SKM-1 (cell line): Measurements from ENCODE around the gene UGCG.
"Not testable (repeated sequence)": the region's sequence is repeated elsewhere in the genome, so short reads cannot be mapped to it uniquely, and the experiment has no call there.

ENCODE experiments used
- DNase-seq: peaks from one replicate; lab custom pipeline; 2025; ENCODE audit not compliant: unreplicated experiment; lab: John Stamatoyannopoulos, UW

UGCG gene

DNA sequence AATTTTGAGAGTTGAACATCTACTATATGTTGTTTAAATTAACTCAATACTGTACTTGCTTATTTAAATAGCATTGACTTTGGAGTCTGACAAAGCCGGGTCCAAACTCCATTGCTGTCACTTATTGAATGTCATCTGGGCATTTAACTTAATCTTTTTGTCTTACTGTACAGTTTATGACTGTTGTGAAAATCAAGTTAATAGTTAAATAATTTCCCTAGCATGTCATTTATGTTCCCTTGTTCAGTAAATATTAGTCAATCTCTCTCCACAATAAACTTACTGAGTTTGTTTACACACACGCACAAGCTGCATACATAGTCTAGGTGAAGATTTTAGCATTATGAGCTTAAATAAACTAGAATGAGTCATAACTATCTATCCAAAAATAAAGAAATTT, 6.3 kb upstream of the UGCG start:
- DNase-seq, result no peak

DNA sequence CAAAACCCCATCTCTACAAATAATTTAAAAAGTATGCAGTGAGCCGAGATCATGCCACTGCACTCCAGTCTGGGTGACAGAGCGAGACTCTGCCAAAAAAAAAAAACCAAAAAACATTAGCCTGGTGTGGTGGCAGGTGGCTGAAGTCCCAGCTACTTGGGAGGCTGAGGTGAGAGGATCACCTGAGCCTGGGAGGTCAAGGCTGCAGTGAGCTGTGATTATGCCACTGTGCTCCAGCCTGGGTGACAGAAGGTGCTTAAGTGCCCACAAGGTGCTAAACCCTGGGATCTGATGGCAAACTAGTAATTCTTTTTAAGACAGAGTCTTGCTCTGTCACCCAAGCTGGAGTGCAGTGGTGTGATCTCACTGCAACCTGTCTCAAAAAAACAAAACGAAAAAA, 5.7 kb upstream of the UGCG start:
- DNase-seq, result not testable (repeated sequence)

DNA sequence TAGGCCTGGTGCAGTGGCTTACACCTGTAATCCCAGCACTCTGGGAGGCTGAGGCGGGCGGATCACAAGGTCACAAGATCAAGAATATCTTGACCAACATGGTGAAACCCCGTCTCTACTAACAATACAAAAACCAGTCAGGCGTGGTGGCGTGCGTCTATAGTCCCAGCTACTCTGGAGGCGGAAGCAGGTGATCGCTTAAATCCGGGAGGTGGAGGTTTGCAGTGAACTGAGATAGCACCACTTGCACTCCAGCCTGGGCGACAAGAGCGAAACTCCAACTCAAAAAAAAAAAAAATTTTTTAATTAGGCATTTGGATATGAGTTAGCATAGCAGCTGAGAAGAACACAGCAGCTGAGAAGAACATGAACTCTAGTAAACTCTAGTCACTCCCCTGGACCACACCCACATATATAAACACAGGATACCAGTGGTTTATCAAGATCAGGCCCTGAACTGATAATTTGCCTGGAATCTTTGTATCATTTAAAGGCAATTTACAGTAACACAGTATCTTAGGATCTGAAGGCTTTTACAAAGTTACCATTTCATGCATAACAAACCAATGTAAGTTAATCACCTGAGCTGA, 4.6 kb upstream of the UGCG start:
- DNase-seq, result no peak

DNA sequence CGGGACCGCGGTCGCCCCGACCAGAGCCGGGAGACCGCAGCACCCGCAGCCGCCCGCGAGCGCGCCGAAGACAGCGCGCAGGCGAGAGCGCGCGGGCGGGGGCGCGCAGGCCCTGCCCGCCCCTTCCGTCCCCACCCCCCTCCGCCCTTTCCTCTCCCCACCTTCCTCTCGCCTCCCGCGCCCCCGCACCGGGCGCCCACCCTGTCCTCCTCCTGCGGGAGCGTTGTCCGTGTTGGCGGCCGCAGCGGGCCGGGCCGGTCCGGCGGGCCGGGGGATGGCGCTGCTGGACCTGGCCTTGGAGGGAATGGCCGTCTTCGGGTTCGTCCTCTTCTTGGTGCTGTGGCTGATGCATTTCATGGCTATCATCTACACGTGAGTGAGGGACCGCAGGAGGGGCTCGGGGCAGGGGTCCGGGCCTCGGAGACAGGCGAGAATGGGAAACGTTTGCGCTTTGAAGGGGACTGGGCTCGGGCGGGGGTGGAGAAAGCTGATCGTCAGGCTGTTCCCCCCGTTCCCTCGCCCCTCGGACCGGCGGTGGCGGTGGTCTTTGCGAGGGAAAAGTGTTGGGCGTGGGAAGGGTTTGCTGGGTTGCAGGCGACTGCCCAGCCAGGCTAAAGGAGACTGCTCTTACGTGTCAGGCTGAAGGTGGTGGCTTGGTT, 457 bp downstream of the UGCG start:
- DNase-seq, result no peak

DNA sequence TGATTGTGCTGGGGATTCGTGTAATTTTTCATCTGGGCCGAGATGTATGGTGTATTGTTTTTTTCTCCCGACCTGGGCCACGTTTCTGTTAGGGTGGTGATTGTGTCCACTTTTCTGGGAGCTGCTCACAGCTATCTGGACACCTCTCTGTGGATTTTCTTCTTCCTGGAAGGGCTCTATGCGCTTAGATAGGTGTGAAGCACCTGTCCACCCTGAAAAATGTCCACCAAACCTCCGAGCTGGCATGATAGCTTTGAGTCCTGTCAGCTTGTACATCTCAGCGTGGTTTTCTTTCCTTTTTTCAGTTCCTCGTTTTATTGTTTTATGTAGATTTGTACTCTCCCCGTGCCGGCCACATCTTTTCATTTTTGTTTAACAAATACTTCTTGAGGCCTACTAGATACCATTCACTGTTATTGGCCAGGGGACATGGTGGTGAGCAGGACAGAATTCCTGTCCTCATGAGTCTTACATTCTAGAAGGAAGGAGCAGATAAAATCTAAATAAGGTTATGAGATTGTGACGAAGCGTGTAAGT, 1.1 kb downstream of the UGCG start:
- no peak for DNase-seq

DNA sequence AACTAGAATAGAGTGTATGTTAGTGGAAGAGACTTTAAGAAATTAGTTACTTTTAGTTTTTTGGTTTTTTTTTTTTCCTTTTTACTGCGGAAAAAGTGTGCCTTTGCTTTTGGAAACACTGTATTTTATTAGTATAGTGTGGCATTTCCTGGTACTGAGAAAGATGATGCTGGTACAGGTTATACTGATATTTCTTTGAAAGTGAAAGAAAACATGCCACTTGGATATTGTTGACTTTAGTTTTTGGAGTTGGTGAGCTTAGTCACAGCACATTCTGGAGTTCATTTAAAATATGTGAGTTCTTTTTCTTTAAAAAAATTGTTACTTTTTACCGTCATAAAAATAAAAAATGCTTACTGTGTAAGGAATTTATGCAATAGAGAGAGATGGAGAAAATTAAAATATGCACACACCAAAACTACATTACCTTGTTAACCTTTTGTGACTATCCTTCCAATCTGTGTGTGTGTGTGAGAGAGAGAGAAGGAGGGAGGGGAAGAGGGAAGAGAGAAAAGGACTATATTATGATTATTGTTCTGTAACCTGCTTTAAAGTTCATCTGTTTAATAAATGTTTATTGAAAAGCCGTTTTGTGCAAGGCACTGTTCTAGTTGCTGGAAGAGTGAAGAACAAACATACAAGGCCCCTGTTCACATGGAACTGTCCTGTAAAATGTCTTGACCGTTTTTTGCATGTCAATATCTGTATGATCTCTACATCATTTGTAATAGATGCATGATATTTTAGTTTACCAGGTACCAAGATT, 1.9 kb downstream of the UGCG start:
- DNase-seq, result no peak

DNA sequence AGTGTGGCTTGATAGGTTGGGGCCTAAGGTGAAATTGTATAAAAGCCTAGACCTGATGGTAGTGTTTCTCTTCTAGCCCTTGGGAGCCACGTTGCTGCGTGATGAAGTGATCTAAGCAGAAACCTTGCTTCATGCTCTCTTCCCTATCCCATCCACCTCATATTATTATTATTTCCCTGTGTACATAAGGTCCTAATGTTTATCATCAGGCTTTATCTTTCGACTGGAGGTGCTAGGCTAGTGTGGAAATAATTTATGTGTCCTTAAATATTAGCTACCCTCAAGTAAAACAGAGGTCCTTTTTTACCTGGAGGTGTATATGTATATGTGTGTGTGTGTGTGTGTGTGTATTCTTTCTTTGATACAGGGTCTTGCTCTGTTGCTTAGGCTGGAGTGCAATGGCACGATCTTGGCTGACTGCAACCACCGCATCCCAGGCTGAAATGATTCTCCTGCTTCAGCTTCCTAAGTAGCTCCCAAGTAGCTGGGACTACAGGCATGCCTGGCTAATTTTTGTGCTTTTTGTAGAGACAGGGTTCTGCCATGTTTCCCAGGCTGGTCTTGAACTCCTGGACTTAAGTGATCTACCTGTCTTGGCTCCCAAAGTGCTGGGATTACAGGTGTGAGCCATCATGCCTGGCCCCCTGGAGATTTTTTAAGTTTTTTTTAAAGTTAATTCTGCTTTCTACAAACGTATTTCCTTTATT, 3.7 kb downstream of the UGCG start:
- DNase-seq, result no peak

DNA sequence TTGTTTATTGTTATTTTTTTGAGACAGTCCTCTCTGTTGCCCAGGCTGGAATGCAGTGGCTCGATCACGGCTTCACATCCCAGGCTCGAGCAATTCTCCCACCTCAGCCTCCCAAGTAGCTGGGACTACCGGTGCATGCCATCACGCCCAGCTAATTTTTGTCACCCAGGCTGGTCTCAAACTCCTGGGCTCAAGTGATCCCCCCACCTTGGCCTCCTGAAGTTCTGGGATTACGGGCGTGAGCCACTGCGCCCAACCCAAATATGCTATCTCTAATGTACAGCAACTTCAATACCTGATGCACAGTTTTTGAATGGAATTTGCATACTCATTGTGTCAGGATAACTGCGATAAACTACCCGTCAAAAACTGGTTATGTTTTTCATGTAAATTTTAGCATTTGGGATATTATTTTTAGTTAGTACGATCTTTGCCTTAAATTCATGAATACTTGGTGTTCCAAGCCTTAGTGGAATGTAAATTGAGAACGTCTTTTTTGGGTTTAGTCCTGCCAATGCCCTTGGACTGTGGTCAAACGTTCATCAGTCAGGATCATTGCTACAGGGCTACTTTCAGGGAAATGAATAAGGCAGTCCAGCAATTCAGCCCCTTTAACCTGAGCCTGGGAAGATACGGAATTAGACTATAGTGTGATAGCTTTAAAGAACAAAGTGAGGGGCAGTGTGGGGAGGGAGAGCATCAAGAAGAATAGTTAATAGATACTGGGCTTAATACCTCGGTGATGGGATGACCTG, 4.4 kb downstream of the UGCG start:
- no peak for DNase-seq

DNA sequence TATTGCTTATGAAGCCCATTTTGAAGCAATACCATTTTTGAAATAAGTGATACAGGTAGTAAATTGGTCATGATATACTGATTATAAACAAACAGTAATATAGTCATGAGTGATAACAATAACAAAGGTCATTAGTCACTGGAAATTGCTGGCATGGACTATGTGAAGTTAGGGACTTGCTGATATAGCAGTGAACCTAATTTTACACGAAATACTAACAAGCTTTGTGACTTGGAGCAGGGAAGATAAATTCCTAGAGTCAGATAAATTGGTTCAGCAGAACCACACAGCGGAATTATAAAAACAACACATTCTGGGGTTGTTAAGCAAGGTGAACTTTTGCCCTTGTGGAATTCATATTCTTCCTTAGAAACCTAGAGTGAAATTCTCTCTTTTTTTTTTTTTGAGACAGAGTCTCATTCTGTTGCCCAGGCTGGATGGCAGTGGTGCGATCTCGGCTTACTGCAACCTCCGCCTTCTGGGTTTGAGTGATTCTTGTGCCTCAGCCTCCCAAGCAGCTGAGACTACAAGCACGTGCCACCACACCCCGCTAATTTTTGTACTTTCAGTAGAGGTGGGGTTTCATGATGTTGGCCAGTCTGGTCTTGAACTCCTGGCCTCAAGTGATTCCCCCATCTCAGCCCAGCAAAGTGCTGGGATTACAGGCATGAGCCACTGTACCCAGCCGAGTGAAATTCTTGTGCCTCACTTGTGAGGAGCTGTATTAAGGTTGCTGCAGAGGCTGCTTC, 6.0 kb downstream of the UGCG start:
- no peak for DNase-seq

DNA sequence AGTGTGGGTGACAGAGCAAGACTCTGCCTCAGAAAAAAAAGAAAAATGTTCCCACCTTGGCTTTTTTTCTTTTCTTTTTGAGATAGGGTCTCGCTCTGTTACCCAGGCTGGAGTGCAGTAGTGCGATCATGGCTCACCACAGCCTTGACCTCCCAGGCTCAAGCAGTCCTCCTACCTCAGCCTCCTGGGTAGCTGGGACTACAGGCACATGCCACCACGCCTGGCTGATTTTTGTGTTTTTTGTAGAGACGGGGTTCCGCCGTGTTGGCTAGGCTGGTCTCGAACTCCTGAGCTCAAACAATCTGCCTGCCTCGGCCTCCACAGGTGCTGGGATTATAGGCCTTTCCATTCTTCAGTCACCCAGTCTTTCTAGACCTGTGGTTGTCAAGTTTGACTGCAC, 6.9 kb downstream of the UGCG start:
- not testable (repeated sequence) for DNase-seq

DNA sequence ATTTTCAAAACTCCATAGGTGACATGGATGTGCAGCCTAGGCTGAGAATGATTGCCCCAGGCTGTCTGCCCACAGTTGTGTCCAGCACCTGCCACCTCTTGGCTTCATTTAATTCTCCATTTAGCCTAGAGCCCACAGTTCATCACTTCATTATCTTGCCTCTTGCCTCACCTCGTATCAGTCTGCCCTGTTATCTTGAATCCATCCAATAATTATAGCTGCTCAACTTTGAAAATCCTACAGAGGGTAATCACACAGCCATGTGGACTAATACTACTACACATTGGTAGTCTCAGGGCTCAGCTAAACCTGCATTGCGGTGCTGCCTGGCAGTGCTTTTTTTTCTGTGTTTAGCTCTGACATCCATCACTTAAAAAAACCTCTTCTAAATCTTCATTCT, 7.4 kb downstream of the UGCG start:
- no peak for DNase-seq

DNA sequence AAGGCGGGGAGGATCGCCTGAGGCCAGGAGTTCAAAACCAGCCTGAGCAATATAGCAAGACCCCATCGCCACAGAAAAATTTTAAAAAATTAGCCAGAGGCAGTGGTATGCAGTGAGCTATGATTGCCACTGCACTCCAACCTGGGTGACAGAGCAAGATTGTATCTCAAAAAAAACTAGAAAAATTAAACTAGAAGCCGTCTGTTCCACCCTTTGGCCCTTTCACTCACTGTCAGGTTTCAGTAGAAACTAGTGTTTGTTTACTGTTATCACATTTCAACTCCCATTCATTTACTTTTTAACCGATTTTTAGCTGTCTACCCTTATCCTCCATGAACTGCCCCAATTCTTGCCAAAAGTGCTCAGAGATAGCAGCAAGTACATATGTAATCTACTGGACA, 8.3 kb downstream of the UGCG start:
- no peak for DNase-seq

DNA sequence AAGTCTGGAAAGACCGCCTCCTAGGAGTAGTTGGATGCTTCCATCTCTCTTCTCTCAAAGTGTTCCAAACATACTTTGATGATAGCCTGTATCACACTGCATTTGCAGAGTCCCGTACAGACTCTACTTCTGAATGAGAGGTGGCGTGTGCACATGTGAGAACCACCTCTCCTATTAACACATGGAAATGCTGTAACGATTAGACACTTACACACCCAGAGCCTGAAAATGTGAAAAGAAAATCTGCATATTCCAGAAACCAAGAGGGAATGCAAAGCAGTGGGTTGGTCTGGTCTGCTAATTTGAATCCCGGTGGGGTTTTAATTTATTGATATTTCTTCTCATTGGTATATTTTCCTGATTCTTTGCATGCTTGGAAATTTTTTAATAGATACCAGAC, 10.5 kb downstream of the UGCG start:
- no peak for DNase-seq

DNA sequence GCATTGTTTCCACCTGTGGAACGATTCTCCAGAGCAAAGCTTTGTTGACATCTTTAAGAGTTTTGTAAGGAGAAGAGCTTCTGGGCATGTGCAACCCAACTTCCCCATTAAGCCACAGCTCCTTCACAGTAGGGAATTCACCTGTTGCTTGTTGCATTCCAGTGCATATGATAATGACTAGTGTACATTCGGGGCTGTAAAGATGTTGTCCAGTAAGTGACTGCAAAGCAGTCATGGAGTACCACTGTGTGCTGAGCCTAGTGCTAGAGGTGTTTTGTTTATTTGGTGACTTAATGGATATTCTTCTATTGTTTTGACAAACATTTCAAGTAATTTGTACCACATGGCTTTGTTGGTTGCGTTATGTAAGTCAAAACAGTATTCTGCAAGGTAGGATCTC, 12.8 kb downstream of the UGCG start:
- DNase-seq, result no peak

DNA sequence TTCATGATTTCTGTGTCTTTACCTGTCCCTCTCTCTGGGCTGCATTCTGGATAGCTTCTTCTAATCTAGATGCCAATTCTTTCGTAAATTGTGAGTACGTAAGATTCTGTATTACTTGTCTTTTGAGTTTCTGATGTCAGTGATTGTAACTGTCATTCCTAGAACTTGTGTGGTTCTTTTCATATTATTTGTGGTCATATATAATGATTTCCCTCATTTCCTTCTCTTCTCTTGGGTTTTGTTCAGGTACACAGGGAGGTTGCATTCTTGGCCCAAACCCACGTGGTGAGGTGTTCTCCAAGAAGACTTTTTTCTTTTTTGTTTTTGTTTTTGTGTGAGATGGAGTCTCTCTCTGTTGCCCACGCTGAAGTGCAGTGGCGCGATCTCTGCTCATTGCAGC, 13.8 kb downstream of the UGCG start:
- no peak for DNase-seq

DNA sequence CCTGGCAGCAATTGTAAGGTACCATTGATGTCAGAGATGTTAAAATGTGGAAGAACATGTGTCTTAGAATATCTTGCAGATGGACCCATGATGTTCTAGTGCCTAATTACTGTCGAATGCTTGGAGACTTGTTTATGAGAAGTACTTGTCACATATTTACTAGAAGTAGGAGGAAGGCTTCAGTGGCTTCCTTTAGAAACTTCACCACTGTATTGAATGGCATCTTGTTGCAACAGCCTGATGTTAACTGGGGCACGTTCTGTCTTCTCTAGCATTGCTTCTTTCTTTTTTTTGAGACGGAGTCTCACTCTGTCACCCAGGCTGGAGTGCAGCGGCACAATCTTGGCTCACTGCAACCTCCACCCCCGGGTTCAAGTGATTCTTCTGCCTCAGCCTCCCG, 16.5 kb downstream of the UGCG start:
- DNase-seq, result no peak

DNA sequence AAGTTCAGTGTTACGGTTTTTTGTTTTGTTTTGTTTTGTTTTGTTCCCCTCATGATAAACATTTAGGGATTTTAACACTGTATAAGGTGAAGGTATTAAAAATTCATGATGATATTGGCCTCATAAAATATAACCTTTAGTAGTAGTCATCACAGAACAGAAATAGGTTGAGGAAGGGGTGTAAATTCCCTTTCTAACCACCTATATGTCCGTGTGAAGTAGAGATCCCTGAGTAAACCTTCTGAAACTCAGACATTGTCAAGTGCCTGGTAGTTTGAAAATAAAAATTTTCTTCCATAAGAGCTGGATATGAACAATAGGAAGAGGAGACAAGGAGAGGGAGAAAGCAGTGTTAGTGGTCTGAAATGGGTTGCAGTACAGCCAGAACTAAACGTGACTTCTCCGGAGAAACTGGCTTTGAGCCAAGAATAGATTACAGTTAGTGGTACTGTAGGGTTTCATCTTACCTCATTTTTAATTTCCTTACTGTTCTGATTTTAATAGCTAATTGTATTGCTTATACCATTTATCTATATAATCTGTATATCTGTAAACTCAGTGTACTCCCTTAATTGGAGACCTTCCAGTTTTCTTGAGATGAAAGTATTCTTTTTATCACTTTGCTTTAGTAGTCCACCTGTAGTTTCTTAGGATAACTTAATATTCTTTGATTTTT, 18.3 kb downstream of the UGCG start:
- DNase-seq, result no peak

DNA sequence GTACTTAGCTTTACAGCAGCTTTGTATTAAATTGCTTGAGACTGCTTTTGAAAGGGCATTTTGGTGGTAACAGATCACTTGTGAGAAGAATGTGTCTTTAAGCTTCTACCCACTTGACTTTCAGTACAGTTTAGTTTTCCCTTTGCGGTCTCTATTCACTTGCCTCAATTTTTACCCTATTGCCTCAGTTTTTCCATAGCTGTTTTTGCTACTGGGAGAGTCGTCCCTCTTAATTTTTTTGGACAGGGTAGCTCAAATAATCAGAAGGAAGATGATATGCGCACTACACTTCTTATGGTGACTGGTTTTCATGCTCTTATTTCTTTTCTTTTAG, 18.8 kb downstream of the UGCG start:
- no peak for DNase-seq

DNA sequence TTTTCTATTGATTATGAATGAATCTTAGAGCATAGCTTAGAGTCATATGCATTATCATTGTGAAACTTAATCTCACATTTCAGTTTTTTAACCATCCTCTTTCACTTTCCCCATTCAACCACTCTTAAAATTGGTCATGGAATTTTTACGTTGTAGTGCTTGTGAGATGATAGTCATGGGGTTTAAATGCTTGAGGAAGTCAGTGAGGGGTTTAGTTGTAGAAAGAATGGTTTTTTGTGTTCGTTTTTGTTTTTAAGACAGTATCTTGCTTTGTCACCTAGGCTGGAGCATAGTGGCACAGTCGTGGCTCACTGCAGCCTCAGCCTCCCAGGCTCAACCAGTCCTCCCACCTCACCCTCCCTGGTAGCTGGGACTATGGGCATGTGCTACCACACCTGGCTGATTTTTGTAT, 19.6 kb downstream of the UGCG start:
- DNase-seq, result no peak

DNA sequence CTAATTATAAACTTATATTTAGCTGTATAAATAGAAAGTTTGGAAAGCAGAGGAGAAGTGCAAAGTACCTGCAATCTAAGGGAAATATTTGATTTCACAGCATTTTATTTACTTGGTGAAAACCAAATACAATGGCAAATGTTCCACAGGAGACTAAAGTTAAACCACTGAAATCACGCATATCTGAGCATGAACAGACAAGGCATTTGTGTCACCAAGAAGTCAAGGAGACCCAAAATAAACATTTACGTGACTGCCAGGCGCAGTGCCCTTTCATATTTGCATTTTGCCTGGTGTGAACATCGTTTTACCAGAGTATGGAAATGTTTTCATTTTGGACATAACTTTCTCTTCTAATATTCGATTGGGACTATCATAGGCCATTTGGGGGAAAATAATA, 20.6 kb downstream of the UGCG start:
- DNase-seq, result no peak
